Measurements from ENCODE around the gene C5AR1. TPM values are rescaled to one million over a fixed set of nuclear protein-coding genes. Genes with fewer than 3 reads are reported as not detected.

Gene C5AR1
- total and polyA plus RNA-seq, 9 of the 15 experiments (the other 6 are each of a cell fraction or from before 2014, with no cell fraction given), result 0.06 to 1.6 (median 0.28) TPM; not detected in 3

- TF ChIP-seq ARID4B (CRISPR knock-in tag; IDR thresholded peaks at IDR 0.05) (no peak), POLR2G (IDR thresholded peaks at IDR 0.05; ENCODE audit: low read depth, low read length) (peak; percentile 59; the same call in 1 of the 2 replicates), RBFOX2 (IDR thresholded peaks at IDR 0.05; ENCODE audit: low read depth, low read length) (peak; percentile 63), ZNF717 (CRISPR knock-in tag; IDR thresholded peaks at IDR 0.05) (no peak)
Measured at GRCh38 chr19:47264629-47265028, 45.0 kb upstream of the C5AR1 start (continued).

- TF ChIP-seq NFXL1 (CRISPR knock-in tag; IDR thresholded peaks at IDR 0.05) (no peak), POLR2G (IDR thresholded peaks at IDR 0.05; ENCODE audit: low read depth, low read length) (peak; percentile 61), ZFP36 (IDR thresholded peaks at IDR 0.05; ENCODE audit: low read depth, low read length, partially characterized antibody) (peak; percentile 50), RBM15 (IDR thresholded peaks at IDR 0.05; ENCODE audit: insufficient read depth, low read length) (no peak), RBFOX2 (IDR thresholded peaks at IDR 0.05; ENCODE audit: low read depth, low read length) (peak; percentile 57), E2F5 (CRISPR knock-in tag; IDR thresholded peaks at IDR 0.05) (no peak), MCM7 (IDR thresholded peaks at IDR 0.05) (no peak), NFE2 (IDR thresholded peaks at IDR 0.05; ENCODE audit: low read depth) (0 out of 2 replicates have a peak, but pooled peaks have one; percentile 12)
- in situ Hi-C loops (cut with MboI), result no loop called here
- no peak for DNase-seq (ENCODE audit: extremely low read depth in 1 of 4, low spot score in 3 of 4)
- ATAC-seq, result no peak
- Histone ChIP-seq H3K27me3 (ENCODE audit: control insufficient read depth in 2 of 2, insufficient read depth in 2 of 2, low read length in 2 of 2) (no peaks in the 10 kb centered on the region), H4K20me1 (replicated peaks; ENCODE audit: control insufficient read depth, insufficient read depth, low read length) (no peaks in the 10 kb centered on the region), H3K27ac (ENCODE audit: extremely low read depth, low read depth, low read length) (no peak overlapping the region), H2AFZ (ENCODE audit: low read depth, low read length) (no peak overlapping the region), H3K9me3 (replicated peaks; ENCODE audit: control insufficient read depth, insufficient read depth, low read depth, low read length) (no peaks in the 10 kb centered on the region; the same call in 1 of the 2 replicates), H3K4me1 (replicated peaks in 1 of 2; ENCODE audit: control insufficient read depth in 2 of 2, insufficient read depth in 2 of 2, low read length in 2 of 2) (peaks cover 0 to 19% of the 10 kb centered on the region in 2 experiments; a peak in 2 of 5 replicates), H3K9ac (ENCODE audit: insufficient read depth in 1 of 2, low read depth in 2 of 2, low read length in 2 of 2) (no peak overlapping the region), H3K36me3 (ENCODE audit: control insufficient read depth, insufficient read depth, low read length) (peaks cover 70% of the 10 kb centered on the region; the same call in 2 of the 3 replicates), H3K4me2 (ENCODE audit: insufficient read depth, low read length) (no peak overlapping the region), H3K4me3 (no peak overlapping the region), H3K9me1 (ENCODE audit: control insufficient read depth, insufficient read depth, low read length) (no peaks in the 10 kb centered on the region), H3K79me2 (ENCODE audit: control insufficient read depth, insufficient read depth, low read length) (no peaks in the 10 kb centered on the region)
- no peak for FAIRE-seq
- 92% methylated on average over 5 of the region's 21 CpGs for WGBS (ENCODE audit: insufficient coverage, low coverage, missing lambda C conversion rate)
- BruUV-seq (replicated peaks), result no TSS peak
- intact Hi-C loops (cut with micrococcal nuclease), result no loop called here
- ChIA-PET POLR2A (interaction anchor here (1.0 to 3.9 kb wide), 3 partner anchors 9 to 121 kb away, joined by 3 to 19 read pairs (median 4); partner anchors contain the start of gene CCDC9), CTCF (ENCODE audit: low intra/inter-chr PET ratio) (no interaction called here)
Measured at GRCh38 chr19:47266401-47266941, 43.2 kb upstream of the C5AR1 start.

Measured in K562 (cell line).